Measurements from ENCODE around the gene ALDH5A1.

Gene ALDH5A1

GRCh38 chr6:24494821-24495795, at the start of gene ALDH5A1:
TSS of gene ALDH5A1 (plus strand) at chr6:24494969. CDS start at chr6:24494997, 28 bp downstream.
- peak; percentile 53 for DNase-seq

- no peak for DNase-seq
These were observed 49.1 kb upstream of the ALDH5A1 start for GRCh38 chr6:24445704-24446103.

- DNase-seq, result no peak
These were observed 48.1 kb upstream of the ALDH5A1 start for GRCh38 chr6:24446670-24447069.

GRCh38 chr6:24448396-24448795, 46.4 kb upstream of the ALDH5A1 start:
- no peak for DNase-seq

GRCh38 chr6:24448828-24449525, 45.8 kb upstream of the ALDH5A1 start:
- no peak for DNase-seq

- no peak for DNase-seq
These were observed 43.0 kb upstream of the ALDH5A1 start for GRCh38 chr6:24451581-24452388.

- DNase-seq, result no peak
These were observed 40.8 kb upstream of the ALDH5A1 start for GRCh38 chr6:24453921-24454320.

- DNase-seq, result no peak
These were observed 40.3 kb upstream of the ALDH5A1 start for GRCh38 chr6:24454452-24454851.

GRCh38 chr6:24455061-24455460, 39.7 kb upstream of the ALDH5A1 start:
- no peak for DNase-seq

- DNase-seq, result no peak
These were observed 36.6 kb upstream of the ALDH5A1 start for GRCh38 chr6:24458134-24458533.

- DNase-seq, result no peak
These were observed 35.8 kb upstream of the ALDH5A1 start for GRCh38 chr6:24458941-24459340.

- no peak for DNase-seq
These were observed 33.8 kb upstream of the ALDH5A1 start for GRCh38 chr6:24460966-24461365.

GRCh38 chr6:24464253-24465038, 30.3 kb upstream of the ALDH5A1 start:
- no peak for DNase-seq

- no peak for DNase-seq
These were observed 25.0 kb upstream of the ALDH5A1 start for GRCh38 chr6:24469811-24470210.

GRCh38 chr6:24472181-24472580, 22.6 kb upstream of the ALDH5A1 start:
- DNase-seq, result no peak

GRCh38 chr6:24476631-24477030, 18.1 kb upstream of the ALDH5A1 start:
- no peak for DNase-seq

GRCh38 chr6:24477070-24477469, 17.7 kb upstream of the ALDH5A1 start:
- DNase-seq, result no peak

GRCh38 chr6:24478903-24479302, 15.9 kb upstream of the ALDH5A1 start:
- no peak for DNase-seq

GRCh38 chr6:24480705-24481104, 14.1 kb upstream of the ALDH5A1 start:
- no peak for DNase-seq

GRCh38 chr6:24481449-24481848, 13.3 kb upstream of the ALDH5A1 start:
- no peak for DNase-seq

GRCh38 chr6:24484657-24485323, 10.0 kb upstream of the ALDH5A1 start:
- no peak for DNase-seq

- DNase-seq, result no peak
These were observed 8.7 kb upstream of the ALDH5A1 start for GRCh38 chr6:24486065-24486464.
